ENCODE measurements around the gene CKAP4. TPM values are rescaled to one million over a fixed set of nuclear protein-coding genes. Genes with fewer than 3 reads are reported as not detected.

The CKAP4 gene
- total RNA-seq, 1 experiment from 2014 or later = 62.4 TPM

GRCh38 chr12:106256524-106256923 is 8.7 kb upstream of the CKAP4 start:
- no peak overlapping the region for H3K4me2 ChIP-seq (ENCODE audit: insufficient read depth, insufficient read length, low read length)
- H3K9me3 ChIP-seq (ENCODE audit: control insufficient read depth, low read depth, low read length) = no peaks in the 10 kb centered on the region
- H2AK5ac ChIP-seq (ENCODE audit: insufficient read length, low read length) = no peak overlapping the region

More at GRCh38 chr12:106256524-106256923, 8.7 kb upstream of the CKAP4 start:
- Mint-ChIP-seq H3K27me3 (ENCODE audit: low read depth) (peaks cover 5% of the 10 kb centered on the region), H3K36me3 (ENCODE audit: insufficient read depth in 1 of 3, low read depth in 3 of 3) (no peaks in the 10 kb centered on the region), H3K27ac (no peak overlapping the region), H3K9me3 (no peaks in the 10 kb centered on the region), H3K4me3 (no peak overlapping the region), H3K4me1 (peaks cover 4 to 6% of the 10 kb centered on the region in 2 experiments)
- H2BK120ac ChIP-seq (ENCODE audit: low read depth, low read length, poor library complexity, severe bottlenecking) = no peak overlapping the region
- no peak overlapping the region for H3K4ac ChIP-seq (ENCODE audit: low read depth, low read length)
- no peak overlapping the region for H4K5ac ChIP-seq (ENCODE audit: insufficient read length, low read depth, low read length)
- no peak overlapping the region for H2BK12ac ChIP-seq (ENCODE audit: insufficient read length, low read depth, low read length)
- no peak overlapping the region for H2BK5ac ChIP-seq (ENCODE audit: insufficient read length, low read length)
- H2BK20ac ChIP-seq (ENCODE audit: low read depth, low read length, poor library complexity, severe bottlenecking) = no peak overlapping the region
- no peak overlapping the region for H2BK15ac ChIP-seq (ENCODE audit: low read depth, low read length)
- H3K27me3 ChIP-seq (ENCODE audit: insufficient read depth, low read length) = no peaks in the 10 kb centered on the region
- no peaks in the 10 kb centered on the region for H4K20me1 ChIP-seq (ENCODE audit: control insufficient read depth, insufficient read depth, insufficient read length)
- H3K27ac ChIP-seq (ENCODE audit: insufficient read length, low read depth, low read length) = no peak overlapping the region
- no peak overlapping the region for H2AFZ ChIP-seq (ENCODE audit: low read length)
- H3K79me1 ChIP-seq (ENCODE audit: insufficient read depth, low read depth, low read length, poor library complexity, severe bottlenecking) = no peaks in the 10 kb centered on the region
- no peak overlapping the region for H3K14ac ChIP-seq (ENCODE audit: insufficient read depth, low read length)
- H4K91ac ChIP-seq (ENCODE audit: insufficient read length, low read depth, low read length) = no peak overlapping the region
- no peaks in the 10 kb centered on the region for H3K79me2 ChIP-seq (ENCODE audit: insufficient read depth, low read length)
- H3K56ac ChIP-seq (ENCODE audit: insufficient read length, low read depth, low read length) = no peak overlapping the region
- DNase-seq = no peak
- no peak for TF ChIP-seq CTCF (conservative IDR thresholded peaks at IDR 0.05)
- peaks cover 8% of the 10 kb centered on the region; the same call in 1 of the 2 replicates for H3K4me1 ChIP-seq (ENCODE audit: insufficient read depth, low read length)
- H4K8ac ChIP-seq (replicated peaks; ENCODE audit: insufficient read length, low read depth, low read length) = no peak overlapping the region
- no peak overlapping the region for H3T11ph ChIP-seq (ENCODE audit: low read length)
- H3K23ac ChIP-seq (ENCODE audit: insufficient read length, low read depth, low read length) = no peak overlapping the region
- H3K23me2 ChIP-seq (ENCODE audit: insufficient read length, low read depth, low read length, poor library complexity, severe bottlenecking) = peaks cover 3% of the 10 kb centered on the region
- no peak overlapping the region for H3K9ac ChIP-seq (ENCODE audit: extremely low read depth, insufficient read length, low read length)
- no peak overlapping the region for H3K18ac ChIP-seq (ENCODE audit: insufficient read length, low read depth, low read length)

Data from H9 (cell line).